GM21447 (cell line): ENCODE data around the gene TBCK.

Experiments
- ATAC-seq: cut with Tn5 transposase; IDR thresholded peaks from one replicate; pipeline ENCODE4 v1.9.1; 2021; ENCODE audit not compliant: unreplicated experiment

TBCK gene

DNA sequence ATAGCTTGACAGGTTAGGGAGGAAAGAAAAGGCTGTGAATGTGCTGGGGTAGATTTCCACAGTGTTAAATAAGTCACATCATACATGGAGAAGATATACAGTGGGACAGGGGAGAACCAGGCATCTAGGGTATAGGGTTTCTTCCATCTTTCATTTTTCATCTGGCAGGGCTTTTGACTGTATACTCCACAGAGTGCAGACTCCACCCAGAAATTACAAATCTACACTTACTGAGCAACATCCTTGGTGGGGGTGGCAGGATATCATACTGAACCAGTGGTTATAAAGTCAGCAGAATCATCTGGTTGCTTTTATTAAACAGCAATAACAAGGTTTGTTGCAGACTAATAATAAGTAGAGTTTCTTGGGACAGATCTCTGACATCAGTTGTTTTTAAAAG lies 266.5 kb downstream of the TBCK start:
- ATAC-seq = no peak

DNA sequence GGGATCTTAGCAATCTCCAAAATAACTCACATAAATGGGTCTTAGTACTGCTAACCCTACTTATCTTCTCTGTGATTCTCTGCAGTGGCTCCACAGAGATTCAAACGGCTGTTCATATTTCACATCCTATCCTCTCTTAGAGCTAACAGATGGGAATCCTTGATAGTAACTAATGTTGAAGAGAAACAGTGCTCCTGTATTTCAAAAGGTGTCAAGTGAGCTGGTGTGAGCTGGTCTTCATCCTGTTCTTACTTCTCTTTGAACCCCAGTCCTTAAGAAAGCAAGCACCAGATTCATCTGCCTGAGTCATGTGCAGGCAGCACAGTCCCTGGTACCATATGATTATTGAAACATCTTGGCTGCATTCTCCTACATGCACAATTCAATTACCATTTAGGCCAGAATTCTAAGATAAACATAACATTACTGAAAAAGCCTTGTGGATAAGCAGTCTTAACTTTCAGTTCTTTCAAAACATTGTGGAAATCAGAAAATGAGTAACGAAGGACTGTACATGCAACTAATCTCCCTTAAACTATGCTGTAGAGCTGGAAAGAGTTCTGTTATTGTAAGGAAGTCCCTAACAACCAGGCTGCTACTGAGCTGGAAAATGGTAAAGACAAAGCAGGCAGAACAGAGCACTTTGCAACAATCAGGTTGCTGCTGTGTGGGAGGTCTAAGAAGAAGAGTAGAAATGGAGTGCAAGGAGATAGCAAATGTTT lies 267.6 kb downstream of the TBCK start:
- no peak for ATAC-seq

DNA sequence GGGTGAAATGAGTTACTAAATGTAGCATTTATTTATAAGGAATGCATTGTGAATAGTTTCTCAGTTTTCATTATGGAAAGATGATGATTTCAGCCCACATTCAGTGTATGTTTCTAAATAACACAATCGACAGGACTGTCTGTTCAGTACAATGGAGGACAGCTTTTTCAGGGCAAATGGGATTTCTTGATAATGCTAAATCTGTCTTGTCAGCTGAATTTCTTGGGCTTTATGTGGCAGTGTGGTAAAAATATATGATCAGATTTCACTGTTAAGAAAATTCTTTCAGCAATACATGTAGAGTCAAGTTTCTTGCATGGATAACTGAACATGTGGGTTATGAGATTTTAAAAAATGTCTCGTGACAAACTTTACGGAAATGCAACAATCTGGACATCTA lies 269.9 kb downstream of the TBCK start:
- ATAC-seq = no peak

DNA sequence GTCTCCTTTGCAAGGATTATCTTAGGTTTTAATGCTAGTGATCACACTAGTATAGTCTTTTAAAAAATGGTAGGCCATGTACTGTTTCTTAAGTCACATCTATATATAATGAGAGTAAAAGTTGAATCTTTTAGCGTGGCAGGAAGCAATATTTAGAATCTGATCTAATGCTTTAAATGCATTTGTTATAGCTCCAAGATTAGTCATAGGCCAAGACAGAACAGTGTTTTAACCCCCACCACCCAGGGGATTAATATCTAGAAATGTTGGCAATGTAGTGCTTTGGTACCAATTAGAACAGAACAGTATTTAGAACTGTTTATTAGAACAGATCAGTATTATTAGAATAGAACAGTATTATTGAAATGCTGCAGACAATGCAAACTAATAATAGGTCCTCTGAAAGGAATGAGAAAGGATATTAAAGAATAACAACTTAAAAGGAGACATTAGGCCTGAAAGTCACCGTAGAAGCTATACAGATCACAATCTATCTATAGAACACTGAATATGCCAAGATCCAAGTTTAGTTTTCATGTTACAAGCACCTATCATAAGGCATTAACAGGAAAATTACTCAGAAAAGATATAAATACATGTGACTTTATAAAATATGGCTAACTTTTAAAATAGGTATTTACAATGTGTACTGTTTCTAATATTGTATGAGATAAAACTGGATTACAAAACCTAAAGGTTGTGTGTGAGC lies 274.6 kb downstream of the TBCK start:
- ATAC-seq = no peak

DNA sequence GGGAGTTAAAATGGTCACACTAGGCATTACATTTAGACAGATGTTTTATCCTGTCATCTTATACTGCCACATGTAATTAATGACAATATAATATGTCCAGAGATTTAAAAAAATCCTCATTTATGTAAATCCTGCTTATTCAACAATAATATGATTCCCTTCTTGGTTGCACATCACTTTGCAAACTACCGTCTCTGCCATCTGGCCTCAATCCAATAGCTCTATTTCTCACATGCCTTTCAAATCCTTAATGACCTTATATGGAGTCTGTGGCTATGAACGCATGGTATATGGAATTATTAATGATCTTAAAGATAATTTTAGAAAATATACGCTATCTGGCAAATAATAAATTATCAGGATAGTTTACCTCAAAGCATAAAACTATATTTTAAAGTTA lies 276.2 kb downstream of the TBCK start:
- no peak for ATAC-seq

DNA sequence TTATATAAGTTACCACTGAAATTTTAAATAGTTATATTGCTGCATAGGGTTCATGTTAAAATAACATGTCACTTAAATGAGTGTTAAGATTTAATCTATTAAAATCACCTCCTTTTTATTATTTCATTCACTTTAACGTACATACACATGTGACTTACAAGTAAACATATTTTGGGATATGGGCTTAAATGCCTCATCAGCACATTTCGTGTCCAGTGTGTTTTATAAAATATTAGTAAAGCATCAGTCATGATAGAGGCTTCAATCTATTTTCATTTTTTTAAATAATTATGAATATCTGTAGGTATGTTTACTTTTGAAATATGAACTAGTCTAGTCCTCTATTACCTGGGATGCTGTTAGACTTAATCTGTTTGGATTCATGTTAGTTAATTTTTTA lies 277.1 kb downstream of the TBCK start:
- no peak for ATAC-seq

DNA sequence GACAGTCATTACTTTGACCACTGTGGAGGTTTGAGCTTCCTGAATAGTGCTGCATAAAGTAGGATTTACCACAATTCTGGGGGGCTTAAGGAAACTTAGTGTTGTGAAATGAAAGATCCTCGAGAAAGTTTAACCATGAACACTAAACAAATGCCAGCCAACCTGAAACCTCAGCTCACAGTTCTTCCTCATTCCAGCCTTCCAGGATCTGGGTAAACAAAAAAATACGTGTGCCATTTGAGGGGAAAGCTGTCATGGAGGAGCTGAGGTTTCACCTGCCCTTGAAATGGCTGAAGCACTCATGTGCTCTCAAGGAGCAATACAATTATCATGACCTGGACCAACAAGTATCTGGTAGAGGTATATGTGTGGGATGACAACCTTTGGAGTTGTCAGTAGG lies 278.0 kb downstream of the TBCK start:
- no peak for ATAC-seq

DNA sequence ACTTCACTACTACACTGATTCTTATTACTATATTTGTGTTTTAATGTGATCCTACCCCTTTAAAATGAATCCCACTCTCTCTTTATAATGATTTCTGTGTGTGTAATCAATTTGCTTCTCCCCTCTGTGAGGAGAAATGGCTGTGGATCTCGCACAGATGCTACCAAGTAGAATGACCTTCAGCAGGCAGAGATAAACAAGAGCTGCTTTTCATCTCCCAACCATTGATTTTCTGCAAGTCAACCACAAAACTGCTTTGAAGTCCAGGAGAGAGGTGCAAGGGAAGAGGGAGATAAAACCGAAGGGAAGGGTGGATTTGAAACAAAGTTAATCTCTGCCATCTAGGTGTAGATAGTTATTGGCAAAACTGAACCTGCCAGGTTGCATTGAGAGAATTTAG lies 279.2 kb downstream of the TBCK start:
- no peak for ATAC-seq

DNA sequence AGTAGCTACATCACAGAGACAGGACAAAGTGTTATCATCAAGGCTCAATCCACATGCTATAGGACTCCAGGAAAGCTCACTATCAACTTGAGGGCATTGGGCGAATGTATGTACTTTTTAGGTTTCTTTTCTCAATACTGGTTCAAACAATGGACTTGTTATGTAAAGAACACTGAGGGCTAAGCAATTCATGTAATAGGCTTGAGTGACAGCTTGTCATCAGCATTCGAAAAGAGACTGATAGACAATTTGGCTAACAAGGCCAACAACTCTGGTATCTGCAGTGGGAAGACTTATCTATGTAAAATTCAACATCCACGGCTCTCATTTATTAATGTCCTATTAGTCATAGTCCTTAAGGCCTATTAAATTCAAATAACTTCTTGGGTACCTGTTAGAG lies 279.7 kb downstream of the TBCK start:
- ATAC-seq = no peak

DNA sequence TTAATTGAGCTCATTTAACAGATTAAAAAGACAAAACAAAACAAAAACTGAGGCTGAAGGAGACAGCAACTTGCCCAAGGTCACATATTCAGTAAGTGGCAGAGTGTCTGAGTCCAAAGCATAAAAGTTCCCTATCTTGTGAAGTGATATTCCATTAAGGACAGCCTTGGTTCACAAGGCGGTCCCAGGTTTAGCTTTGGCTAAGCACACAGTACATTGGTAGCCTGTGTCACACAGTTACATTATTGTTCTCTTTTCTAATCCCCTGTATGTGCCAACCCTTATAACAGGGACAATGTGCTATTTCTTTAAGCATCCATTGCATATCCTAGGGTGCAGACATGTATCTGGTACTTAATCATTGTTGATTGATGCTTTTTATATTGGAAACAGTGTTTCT lies 280.8 kb downstream of the TBCK start:
- ATAC-seq = no peak

DNA sequence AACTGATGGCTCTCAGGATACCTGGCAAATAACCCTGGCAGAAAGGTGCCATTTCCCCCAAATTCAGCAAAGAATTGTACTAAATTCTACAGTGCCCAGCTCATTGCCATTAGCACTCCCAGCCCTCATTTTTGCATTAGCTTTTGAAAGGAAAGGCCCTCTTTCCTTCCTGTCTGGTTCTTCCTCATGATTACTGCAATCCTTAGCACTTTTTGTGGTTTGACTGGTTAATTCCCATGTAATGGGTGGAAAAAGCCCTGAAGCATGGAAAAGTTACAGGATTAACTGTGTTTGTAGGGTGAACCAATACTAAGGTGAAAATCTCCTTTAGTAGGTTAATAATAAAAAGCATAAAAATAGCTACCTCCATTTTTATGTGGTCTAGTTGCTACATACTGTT lies 281.3 kb downstream of the TBCK start:
- no peak for ATAC-seq

DNA sequence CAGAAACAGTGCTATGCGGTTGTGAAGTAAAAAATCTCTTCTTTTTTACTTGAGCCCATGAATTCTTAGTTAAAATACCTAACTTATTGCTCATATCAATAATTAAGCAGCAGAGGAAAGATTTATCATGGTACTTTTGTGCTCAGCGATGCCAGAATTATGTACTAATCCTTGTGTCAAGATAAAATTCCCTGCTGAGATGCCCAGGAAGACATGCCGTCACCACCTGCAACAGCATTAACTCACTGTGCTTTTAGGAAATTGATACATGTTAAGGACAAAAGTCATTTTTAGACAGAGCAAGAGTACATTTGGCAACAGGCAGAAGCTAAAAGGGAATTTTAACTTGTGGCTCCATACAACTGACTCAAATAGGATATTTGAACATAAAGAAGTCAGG lies 281.8 kb downstream of the TBCK start:
- ATAC-seq = no peak

DNA sequence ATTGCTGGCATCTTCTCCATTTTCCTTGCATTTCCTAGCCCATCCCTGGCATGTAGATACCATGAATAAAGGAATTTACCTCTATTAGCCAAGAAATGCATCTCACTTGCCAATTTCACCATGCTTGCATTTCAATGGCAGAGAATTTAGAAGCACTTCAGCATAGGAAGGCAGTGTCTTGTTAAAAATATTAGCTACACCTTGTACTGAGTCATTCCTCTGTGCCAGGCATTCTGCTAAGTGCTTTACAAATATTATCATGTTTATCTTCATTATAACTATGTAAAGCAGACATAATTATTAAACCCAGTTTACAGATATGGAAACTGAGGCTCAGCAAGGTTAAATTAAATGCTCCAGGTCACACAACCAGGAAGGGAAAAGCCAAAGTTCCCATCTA lies 282.5 kb downstream of the TBCK start:
- ATAC-seq = no peak

DNA sequence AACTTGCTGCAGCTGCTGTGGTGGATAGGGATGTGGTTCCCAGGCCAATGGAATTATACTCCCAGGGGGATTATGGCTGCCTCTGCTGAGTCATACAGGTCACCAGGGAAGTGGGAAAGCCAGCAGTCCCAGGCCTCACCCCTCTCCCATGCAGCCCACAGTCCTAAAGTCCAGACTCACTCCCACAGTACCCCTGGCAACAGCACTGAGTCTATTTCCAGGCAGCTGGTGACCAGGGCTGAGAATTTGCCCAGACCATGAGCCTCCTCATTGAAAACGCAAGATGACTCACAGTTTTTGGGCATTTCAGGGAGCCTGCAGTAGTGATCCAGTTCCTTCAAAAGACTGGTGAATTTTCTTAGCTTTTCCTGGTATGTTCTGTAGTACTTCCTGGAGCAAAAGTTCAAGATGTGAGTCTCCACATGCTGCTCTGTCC lies 283.1 kb downstream of the TBCK start:
- ATAC-seq = no peak

DNA sequence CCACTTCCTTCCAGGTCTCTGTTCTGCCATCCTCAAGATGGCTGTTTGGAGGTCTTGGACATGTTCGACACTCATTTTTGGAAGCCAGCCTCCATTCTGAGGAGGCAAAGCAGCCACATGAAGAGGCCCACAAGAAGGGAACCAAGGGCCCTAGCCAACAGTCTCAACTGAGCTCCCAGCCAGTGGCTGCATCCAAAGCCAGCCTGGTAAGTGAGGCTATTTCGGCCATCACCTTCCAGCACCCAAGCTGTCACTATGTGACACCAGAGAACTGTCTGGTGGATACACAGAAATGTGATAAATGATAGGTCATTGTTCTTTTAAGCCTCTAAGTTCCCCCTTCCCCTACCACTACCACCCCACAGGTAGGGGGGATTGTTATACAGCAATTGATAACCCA lies 293.6 kb downstream of the TBCK start:
- no peak for ATAC-seq

DNA sequence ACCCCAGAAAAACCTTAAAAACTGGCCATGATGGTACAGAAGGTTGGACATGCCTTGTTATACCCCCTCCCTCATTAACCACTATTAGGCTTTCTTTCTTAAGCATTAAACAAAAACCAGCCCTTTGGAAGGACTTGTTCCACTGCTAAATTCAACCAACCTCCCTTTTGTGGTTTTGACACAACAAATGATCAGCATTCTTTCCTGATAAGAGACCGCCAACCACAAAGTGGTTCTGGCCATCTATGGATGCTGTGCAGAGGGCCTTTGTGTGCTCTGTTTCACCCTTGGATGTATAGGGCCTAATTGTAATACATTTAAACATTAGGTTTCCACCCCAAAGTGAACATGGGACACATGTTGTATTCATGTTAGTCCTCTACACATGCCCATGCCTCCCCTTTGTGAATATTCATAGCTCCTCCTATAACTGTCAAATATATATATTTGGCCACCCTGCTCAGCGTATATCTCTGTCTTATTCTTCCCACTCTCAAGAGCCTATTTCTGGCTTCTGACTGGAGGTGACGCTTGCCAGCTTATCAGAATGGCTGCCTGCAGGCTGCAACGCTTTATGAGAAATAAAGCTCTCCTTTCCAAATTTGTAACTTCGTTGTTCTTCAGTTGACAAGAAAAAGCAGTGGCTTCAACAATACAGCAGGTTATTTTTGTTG lies 294.1 kb downstream of the TBCK start:
- no peak for ATAC-seq

DNA sequence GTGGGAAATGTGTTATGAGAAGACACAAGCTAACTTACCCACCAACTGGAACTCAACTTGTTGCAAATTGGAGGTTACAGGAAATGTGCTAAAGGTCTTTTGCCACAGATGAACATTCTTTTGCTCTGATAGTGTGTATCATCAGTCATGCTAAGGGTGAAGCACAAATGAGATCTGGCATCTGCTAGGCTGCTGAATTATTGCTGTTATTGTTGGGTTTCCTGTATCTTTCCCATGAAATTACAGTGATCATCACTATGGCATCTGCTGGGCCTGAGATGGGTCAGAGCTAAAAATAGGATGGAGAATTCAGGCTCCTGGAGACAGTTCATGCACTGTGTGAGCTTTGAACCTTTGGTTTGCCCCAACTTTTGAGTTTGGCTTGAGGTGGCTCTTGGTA lies 296.2 kb downstream of the TBCK start:
- no peak for ATAC-seq

DNA sequence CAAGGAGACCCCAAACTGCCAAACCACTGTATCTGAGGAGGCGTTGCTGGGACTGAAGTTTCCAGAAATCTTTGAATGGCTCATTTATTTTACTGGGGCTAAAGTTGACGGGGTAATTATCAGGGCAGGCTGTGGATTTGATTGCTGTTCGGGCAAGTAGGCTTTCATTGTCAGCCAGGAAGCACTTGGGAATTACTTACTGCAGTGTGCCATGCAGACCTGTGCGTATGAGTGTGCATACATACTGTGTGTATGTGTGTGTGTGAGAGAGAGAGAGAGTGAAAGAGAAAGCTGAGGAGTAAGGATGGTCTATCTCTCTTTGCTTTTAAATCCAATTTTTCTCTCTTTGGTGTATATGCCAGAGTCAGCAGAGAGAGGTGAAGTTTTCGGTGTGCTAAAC lies 298.0 kb downstream of the TBCK start:
- no peak for ATAC-seq

DNA sequence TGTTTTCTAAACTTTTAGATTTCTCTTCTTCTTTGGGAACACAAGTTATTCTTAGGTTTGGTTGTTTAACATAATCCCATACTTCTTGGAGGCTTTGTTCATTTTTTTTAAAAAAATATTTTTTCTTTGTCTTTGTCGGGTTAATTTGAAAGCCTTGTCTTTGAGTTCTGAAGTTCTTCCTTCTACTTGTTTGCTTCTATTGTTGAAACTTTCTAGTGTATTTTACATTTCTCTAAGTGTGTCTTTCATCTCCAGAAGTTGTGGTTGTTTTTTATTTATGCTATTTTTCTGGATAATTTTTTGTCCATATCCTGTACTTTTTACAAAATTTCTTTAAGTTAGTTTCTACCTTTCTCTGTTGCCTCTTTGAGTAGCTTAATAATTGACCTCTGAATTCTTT lies 304.6 kb downstream of the TBCK start:
- ATAC-seq = no peak

DNA sequence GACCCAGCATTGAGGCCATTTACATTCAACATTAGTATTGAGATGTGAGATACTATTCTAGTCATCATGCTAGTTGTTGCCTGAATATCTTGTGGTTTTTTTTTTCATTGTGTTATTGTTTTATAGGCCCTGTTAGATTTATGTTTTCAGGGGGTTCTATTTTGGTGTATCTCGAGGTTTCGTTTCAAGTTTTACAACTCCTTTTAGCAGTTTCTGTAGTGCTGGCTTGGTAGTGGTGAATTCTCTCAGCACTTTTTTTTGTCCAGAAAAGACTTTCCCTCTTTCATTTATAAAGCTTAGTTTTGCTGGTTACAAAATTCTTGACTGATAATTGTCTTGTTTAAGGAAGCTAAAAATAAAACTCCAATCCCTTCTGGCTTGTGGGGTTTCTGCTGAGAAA lies 305.2 kb downstream of the TBCK start:
- no peak for ATAC-seq

DNA sequence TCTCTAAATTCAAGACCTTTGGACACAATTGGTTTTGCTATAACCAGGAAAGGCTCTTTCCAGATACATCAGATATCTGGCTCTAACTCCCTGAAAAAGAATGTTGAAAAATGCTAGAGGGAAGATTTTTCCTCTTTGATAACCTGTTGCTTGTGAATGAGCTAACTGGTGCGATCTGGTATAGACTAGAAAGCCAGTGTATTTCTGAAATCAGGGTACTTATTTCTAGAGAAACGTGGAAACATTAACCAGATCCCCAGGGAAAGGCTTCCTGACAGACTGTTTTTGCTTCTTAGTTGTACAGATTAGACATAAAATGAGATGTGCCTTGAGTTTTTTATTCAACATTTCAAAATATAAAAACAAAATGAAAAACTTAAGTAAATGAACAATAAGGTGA lies 313.0 kb downstream of the TBCK start:
- ATAC-seq = no peak
